ENCODE results near the gene RALGAPA2.

The RALGAPA2 gene

DNA sequence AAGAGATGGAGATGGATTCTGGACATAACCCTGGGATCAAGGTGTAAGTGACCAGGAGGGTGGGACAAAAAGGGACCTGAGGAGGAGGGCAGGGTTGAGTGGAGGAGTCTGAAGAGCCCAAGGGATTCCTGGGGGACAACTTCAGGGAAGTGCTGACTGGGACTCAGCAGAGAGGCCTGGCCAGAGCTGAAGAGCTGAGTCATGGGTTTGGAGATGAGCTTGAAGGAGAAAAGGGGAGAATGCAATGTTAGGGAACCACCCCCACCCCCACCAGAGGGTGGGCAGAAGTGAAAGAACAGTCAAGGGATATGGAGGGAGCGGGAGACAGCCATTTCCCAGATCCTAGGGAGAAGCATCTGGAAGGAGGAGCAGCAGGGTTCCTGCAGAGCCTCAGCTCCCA, 289.3 kb downstream of the RALGAPA2 start:
- DNase-seq = no peak

DNA sequence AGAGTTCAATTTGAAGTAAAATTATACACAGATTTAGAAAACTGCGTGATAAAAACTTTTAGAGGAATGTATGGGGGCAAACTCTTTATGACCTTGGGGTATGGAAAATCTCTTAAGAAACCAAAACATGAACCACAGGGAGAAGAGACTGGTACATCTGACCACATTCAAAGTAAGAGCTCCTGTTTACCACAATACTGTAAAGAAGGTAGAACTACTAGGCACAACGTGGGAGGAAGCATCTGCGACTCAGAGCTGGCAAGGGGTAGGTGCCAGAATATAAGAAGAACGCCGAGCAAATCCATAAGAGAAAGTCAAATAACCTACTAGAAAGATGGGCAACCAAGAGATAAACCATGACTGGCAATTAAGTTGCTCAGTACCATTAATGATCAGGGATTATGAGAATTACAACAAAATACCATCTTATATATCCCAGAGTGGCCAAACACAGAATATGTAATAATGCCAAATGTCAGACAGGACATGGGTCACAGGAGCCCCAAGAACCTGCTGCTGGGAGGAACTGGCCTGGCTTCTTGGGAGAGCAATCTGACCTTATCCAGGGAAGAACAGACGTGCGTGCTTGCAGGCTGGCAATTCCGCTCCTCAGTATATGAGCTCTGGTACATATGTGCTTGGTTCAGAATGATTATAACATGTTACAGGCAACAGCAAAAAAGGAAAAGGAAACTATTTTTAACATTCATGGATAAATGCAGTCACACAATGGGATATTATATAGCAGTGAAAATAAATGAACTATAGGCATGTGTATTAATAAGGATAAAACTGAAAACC, 294.4 kb downstream of the RALGAPA2 start:
- no peak for DNase-seq

DNA sequence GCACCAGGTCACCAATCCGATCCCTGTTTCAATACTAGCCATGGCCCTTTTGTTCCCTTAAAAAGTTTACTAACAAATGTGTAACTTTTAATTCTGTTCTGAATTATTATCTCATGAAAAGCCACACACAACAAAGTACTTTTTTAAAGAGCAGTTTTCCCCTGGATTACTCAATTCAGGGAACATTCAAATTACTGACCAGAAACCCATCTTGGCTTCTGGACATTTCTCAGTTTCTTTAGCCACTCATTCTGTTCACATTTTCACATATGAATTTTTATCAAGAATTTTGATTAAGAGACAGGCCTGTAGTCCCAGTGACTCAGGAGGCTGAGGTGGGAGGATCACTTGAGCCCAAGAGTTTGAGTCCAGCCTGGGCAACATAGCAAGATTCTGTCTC, 297.1 kb downstream of the RALGAPA2 start:
- no peak for DNase-seq

GRCh38 chr20:20414640-20415220, 297.7 kb downstream of the RALGAPA2 start:
- DNase-seq = no peak

GRCh38 chr20:20413810-20414281, 298.6 kb downstream of the RALGAPA2 start:
- no peak for DNase-seq

- no peak for DNase-seq
These were observed 299.7 kb downstream of the RALGAPA2 start for GRCh38 chr20:20412750-20413149.

GRCh38 chr20:20411836-20412235, 300.6 kb downstream of the RALGAPA2 start:
- DNase-seq = no peak

- DNase-seq = no peak
These were observed 301.0 kb downstream of the RALGAPA2 start for GRCh38 chr20:20411402-20411801.

DNA sequence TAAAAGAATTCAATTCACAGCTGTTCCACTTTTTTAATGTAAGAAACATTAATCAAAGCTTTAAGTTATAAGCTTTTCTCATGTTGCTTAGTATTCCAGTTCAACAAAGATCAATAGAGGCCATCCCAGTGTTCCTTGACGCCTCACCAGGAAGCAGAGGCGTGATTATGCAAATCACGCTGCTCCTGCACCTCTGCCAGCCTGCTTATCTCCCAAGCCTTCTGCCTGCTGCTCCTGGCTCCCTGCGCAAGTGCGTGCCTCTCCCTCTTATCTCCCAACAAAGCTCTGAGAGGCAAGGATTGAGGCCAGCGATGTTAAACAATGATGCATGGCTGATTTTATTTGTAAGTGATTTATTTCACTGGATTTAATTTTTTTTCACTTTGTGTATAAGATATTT, 301.8 kb downstream of the RALGAPA2 start:
- peak; percentile 19 for DNase-seq

DNA sequence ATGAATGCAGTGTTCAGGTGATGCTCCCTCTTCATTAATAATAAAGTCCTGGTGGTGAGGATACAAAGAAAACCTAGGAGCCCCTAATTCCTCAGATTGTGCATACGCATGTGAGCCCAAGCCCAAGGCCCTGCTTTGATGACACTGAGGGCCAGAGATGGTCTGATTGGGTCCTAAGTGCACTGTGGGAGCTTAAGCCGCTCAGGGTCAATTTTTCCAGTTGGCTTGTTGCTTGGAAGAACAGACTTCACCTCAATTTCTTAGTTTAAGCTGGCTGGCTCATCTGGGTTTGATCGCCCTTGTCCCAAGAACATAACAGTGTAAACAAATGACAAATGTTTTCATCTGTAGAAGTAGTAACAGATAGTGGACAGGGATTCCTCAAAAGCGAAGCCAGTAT, 303.1 kb downstream of the RALGAPA2 start:
- no peak for DNase-seq

- DNase-seq = no peak
These were observed 304.3 kb downstream of the RALGAPA2 start for GRCh38 chr20:20407891-20408805.

- no peak for DNase-seq
These were observed 306.1 kb downstream of the RALGAPA2 start for GRCh38 chr20:20406306-20406705.

DNA sequence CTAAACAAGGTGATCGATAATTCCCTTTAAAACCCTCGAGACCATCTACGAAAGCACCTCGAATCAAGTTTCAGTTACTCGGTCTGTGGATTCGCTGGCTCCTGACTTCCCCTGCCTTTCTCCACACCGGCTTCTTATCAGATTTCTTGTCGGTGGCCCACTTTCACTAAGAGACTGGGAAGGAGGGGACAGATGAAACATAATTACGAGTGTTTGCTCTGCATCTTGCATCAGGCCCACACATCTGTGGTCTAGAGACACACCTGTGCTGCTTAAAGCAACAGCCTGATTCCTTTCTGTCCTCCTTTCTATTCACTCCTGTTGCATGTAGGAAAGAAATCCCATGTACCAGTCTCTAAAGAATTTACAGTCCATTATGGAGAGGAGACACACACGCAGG, 306.8 kb downstream of the RALGAPA2 start:
- no peak for DNase-seq

DNA sequence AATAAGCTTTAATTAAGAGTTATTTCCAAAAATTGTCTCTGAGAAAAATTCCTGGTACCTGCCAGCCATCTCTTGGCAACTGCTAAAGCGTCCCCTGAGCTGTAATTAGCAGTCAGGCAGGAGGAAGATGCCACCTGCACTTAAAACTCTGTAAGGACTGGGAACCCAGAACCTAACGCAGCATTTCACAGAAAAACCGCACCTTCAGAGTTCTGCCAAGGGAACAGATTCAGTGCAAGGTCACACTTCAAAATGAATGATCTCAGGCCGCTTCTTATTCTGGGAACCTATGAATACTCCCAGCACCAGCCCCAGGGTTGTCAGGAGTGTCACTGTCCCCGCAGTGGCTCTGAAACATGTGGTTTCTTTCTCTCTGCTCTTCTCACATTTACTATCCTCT, 307.8 kb downstream of the RALGAPA2 start:
- no peak for DNase-seq

DNA sequence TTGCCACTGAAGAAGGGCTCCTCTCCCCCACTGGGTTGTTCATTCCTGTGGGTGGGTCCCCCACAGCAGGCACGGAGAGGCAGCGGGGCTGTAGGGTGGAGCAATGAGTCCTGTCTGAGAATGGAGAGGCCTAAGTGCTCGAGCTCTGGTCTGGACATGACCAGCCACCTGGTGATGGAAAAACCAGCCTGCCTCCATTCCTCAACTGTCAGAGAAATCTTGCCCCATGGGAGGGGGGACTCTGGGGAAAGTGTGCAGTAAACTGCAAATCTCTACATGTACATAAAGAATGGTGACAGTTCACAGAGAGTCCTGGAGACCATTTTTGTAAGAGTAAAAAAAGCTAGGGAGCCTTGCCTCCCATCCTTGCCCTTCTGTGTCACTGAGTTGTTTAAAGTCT, 310.5 kb downstream of the RALGAPA2 start:
- DNase-seq = no peak

GRCh38 chr20:20399531-20400500, 312.6 kb downstream of the RALGAPA2 start:
- no peak for DNase-seq

DNA sequence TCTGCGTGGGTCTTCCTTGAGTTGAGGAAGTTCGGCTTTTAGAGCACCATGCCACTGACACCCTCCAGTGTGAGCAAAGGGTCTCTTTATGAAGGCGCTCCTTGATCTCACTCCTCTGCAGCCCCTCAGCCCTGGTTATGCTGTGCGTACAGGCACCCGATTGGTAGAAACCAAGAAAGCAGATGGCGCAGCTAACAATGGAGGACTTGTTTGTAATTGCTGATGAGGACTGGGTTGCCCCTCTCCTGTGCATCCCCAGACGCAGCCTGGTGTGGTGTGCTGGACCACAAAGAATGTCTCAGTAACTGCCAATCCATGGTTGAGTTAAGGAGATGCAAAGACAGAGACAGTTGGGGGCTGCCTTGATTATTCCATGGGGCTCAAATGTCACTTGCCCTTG, 314.3 kb downstream of the RALGAPA2 start:
- no peak for DNase-seq

DNA sequence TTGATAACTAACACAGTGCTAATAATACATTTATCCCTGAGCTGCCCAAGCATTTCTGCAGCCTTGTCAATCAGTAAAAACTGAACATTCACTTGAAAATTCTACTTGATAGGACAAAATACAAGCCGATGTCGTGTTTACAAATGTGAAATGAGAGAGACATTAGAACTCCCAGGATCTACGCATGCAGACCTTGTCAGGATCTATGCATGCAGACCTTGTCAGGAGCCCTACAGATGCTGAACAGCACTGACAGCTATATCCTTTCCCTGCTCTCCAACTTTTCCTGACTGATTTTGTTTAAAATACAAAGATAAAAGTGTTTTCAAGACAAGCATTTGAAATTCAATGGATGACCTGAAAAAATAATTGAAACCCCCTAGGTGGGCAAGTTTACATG, 315.6 kb downstream of the RALGAPA2 start:
- no peak for DNase-seq

- DNase-seq = peak; percentile 46
These were observed 316.4 kb downstream of the RALGAPA2 start for GRCh38 chr20:20395903-20396568.

GRCh38 chr20:20395087-20395486, 317.4 kb downstream of the RALGAPA2 start:
- DNase-seq = no peak

DNA sequence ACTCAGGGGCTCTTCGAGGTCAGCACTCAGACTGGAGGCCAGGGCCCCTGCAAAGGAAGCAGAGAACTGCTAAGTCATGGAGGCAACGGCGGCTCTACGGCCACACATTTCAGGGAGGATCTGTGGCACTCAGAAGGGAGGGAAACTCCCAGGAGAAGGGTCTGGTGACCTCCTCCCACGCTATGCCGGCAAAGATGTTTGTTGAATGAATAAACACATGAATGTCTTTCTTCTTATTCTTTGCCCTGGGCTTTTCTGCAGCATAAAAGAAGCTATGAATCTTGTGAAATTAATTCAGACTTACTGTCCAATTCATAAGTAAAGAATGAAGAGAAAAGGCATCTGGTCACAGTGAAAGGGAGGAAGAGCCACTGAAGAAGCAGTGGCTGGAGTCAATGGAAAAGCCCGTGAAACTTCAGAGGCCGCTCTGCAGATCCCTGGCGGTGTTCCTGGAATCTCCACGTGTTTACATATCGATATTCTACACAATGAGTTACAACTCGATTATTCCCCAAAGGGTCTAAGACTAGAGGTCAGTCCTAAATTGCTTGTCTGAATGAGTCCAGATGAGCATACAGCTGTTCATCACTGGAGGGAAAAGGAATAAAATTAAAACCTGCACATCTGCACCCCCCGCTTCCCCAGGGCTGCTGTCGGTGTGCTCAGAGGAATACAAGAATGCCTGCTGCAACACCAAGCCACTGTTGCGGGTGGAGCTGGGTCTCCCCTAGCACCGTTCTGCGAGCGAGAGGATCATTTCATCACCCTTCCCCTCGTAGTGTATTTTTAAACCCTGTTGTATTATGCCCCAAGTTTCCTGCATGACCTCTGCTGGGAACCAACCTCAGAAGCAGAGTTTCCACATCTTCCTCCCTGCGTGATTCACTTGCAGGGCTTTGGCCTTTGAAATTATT, 319.0 kb downstream of the RALGAPA2 start:
- no peak for DNase-seq

All from NCI-H1436 treated with DMSO at 0.1 percent for 48 hours (cell line).